Retina (tissue), 1 donor: ENCODE measurements around the gene CACNA1C.
"Not testable (repeated sequence)": the region's sequence is repeated elsewhere in the genome, so short reads cannot be mapped to it uniquely, and the experiment has no call there.

Experiments used
- DNase-seq: peaks from one replicate; pipeline ENCODE4 v3.0.0-alpha.2; 2016

Gene CACNA1C

GRCh38 chr12:2664721-2665577 lies 612.2 kb downstream of the CACNA1C start:
- no peak for DNase-seq

GRCh38 chr12:2666411-2666810 lies 613.6 kb downstream of the CACNA1C start:
- no peak for DNase-seq

GRCh38 chr12:2666846-2667245 lies 614.1 kb downstream of the CACNA1C start:
- no peak for DNase-seq

- no peak for DNase-seq
Measured at GRCh38 chr12:2667716-2668440, 615.1 kb downstream of the CACNA1C start.

GRCh38 chr12:2668816-2669215 lies 616.0 kb downstream of the CACNA1C start:
- no peak for DNase-seq

- no peak for DNase-seq
Measured at GRCh38 chr12:2669560-2669959, 616.8 kb downstream of the CACNA1C start.

- DNase-seq, result no peak
Measured at GRCh38 chr12:2672863-2673262, 620.1 kb downstream of the CACNA1C start.

GRCh38 chr12:2673966-2674810 lies 621.4 kb downstream of the CACNA1C start:
- no peak for DNase-seq

- no peak for DNase-seq
Measured at GRCh38 chr12:2675776-2676175, 623.0 kb downstream of the CACNA1C start.

GRCh38 chr12:2677142-2677880 lies 624.5 kb downstream of the CACNA1C start:
- no peak for DNase-seq

- no peak for DNase-seq
Measured at GRCh38 chr12:2678426-2678825, 625.6 kb downstream of the CACNA1C start.

GRCh38 chr12:2679068-2679815 lies 626.5 kb downstream of the CACNA1C start:
- DNase-seq, result no peak

- no peak for DNase-seq
Measured at GRCh38 chr12:2679816-2680675, 627.3 kb downstream of the CACNA1C start.

- peak; percentile 40 for DNase-seq
Measured at GRCh38 chr12:2680676-2681039, 627.9 kb downstream of the CACNA1C start.

- peak; percentile 28 for DNase-seq
Measured at GRCh38 chr12:2681450-2682205, 628.8 kb downstream of the CACNA1C start.

- DNase-seq, result peak; percentile 65
Measured at GRCh38 chr12:2682296-2683251, 629.8 kb downstream of the CACNA1C start.

GRCh38 chr12:2683283-2684025 lies 630.7 kb downstream of the CACNA1C start:
- DNase-seq, result no peak

- not testable (repeated sequence) for DNase-seq
Measured at GRCh38 chr12:2684026-2684325, 631.2 kb downstream of the CACNA1C start.
